Stimulated activated CD4-positive, alpha-beta T cell treated with anti-CD3 and anti-CD28 coated beads, Interleukin-4, amount 100 ng/mL, for 1 hour (primary cell): Measurements from ENCODE around the gene ACSS2.

ENCODE experiments used
- DNase-seq: peaks from one replicate; pipeline ENCODE4 v3.0.0-alpha.2; 2020

The ACSS2 gene

DNA sequence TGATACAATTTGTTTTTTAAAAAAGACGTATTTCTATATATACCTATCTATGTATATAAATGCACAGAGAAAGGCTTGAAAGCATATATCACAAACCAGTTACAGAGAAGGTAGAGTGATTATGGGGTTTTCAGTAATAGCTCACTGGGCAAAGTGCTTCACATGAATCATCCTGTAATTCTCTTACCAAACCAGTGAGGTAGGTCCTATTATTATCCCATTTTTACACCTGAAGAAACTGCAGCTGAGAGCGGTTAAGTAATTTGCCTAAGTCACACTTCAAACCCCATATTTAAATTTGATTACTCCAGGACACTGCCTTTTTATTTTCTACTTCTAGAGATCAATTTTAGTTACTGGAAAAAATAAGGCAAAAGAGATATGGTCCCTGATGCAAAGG lies 74.8 kb downstream of the ACSS2 start:
- no peak for DNase-seq

DNA sequence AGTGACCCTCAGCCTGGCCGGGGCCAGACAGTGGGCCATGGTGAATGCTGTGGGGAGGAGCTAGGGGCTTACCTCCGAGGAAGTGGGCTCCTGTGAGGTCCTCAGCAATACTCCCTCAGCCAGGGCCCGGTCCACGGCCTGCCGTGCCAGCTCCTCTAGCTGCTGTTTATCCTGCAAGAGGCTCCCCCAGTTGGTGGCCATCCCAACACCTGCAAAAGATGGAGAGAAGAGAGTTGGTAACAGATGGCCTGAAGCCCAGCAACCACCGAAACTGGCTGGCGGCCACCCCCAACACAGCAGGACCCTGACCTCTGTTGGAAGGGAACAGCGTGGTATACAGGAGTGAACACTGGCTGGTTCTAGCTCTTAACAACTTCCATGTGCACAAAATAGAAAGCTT lies 75.2 kb downstream of the ACSS2 start:
- no peak for DNase-seq

DNA sequence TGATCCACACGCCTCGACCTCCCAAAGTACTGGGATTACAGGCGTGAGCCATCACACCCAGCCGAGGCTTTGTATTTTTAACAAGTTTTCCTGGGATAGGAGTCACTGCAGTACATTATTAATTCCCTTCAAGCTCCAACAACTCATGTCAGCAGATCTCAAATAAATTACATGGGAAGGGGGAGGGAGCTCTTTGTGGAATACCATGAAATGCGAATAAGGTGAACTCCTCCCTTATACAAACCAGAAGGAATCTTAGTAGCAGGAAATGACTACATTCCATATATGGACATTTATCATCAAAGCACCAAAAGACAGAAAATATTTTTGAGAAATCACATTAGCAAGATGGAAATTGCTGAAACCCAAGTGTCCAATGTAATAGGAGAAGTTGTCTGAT lies 76.3 kb downstream of the ACSS2 start:
- DNase-seq = no peak

DNA sequence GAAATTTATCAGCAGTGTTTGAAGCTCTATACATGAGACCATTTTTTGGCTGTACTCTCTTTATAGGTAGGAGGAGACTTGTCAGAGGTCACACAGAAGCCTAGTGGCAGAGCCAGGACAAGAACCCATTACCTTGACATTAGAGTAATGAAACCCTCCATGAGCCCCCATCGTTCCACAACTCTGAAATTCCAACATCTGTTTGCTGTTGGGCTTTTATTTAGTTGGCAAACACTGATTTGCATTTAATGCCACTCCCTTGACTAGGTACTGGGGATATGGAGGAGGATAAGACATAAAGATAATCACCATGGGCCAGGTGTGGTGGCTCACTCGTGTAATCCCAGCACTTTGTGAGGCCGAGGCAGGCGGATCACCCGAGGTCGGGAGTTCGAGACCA lies 77.5 kb downstream of the ACSS2 start:
- no peak for DNase-seq

DNA sequence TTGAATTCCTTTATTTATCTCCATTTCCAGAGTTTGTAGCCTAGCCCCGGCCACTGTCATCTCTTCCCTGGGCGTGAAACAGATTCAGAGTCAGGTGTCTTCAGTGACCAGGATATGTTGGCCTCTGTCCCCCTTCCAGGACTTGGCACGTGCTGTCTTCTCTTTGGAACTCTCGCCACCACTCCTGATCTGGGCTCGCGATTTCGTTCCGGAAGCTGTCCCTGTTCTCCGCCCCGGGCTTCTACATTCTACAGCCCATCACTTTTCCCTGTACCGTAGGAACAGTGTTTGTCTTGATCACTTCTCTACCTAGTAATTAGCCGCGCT lies 78.5 kb downstream of the ACSS2 start:
- no peak for DNase-seq

DNA sequence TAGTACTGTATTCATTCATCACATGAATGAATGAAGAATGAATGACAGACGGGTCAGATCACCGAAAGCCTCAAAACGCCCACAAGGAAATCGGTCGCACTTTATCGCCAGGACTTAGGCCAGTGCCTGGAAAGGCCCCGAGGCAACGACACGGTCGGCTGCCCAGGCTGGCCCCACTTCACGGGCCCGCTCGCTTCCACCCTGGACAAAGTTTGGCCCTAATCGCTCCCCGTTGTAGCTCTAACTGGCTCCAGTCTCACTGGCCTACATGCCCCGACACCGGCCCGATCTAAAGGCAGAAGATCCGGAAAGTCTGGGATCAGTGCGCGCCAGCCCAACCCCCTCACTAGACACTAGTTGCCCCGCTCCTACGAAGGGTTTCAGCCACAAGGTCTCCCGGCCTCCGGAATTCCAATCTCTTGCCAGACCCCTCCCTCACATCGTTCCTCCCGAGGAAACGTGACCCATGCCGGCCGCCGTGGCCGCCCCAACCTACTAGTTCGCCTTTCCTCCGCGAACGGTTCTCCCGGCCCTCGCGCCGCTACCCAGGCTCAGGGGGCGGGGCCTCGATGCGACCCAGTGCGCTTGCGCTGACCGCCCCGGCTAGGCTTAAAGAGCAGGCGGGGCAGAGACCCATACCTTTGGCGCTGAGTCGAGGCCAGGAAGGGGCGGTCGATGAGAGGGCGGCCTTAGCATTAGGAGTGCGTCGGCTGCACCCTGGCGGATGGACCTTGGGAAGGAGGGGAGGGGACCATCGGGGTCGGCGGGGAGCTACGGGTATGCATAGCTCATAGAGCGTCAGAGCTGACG lies 79.0 kb downstream of the ACSS2 start, which contains the start of the genes GSS and MYH7B:
Gene GSS (minus strand): TSS at position 576 of the 810 bp plus-strand sequence. CDS start 3,954 bp downstream, outside the sequence.
Gene MYH7B (plus strand): TSS at position 638 of the 810 bp plus-strand sequence. CDS start 22,138 bp downstream, outside the sequence.
- peak; percentile 99 for DNase-seq

DNA sequence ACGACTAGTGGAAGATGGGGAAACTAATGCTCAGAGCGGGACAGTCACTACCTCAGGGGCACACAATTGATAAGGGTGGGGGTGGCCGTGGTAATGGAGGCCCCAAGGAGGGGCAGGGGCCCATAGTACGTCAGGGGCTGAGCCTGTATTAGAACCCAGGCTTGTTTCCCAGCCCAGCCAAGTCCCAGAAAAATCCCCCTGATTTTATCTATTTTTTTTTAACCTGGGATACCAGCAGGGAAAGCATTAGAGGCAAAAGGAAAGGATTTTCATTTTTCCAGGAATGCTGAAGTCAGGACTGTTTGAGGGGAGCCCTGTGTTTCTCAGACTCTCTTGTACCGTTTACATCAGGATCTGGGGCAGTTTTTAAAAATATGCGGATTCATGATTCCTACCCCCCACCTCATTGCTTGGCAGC lies 79.6 kb downstream of the ACSS2 start:
- no peak for DNase-seq

DNA sequence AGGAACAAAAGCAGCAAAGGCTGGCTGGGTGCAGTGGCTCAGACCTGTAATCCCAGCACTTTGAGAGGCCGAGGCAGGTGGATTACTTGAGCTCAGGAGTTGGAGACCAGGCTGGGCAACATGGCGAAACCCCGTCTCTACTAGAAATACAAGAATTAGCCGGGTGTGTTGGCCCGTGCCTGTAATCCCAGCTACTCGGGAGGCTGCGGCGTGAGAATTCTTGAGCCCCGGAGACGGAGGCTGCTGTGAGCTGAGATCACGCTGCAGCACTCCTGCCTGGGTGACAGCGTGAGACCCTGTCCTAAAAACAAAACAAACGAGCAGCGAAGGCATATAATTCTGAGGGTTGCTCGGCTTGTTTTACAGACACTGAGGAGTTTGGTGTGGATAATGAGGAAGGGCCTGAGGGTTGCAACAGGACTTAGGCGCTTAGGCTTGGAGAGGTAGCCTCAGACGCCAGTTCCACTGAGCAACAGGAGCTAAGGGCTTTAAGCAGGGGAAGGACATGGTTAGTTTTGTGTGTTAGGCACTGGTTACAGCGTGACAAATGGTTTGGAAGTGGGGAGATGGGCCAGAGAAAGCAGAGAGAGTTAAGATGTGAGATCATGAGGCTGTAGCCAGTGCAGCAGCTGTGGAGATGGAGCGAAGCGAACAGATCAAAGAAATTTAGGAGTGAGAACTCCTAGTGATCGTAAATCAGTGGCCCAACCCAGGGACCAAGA lies 80.5 kb downstream of the ACSS2 start:
- no peak for DNase-seq

DNA sequence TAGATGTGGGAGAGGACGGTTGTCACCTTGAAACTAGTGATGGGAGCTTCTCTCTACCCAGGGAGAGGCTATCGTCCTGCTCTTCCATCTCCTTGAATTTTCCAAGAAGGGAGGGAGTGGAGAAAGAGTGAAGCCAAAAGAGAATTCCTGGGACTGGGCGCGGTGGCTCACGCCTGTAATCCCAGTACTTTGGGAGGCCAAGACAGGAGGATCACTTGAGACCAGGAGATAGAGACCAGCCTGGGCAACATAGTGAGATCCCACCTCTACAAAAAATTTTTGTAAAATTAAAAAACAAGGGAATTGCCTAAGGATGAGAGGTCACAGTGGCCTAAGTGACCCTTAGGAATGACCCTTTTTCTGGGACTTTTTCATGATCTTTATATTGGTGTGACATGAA lies 88.1 kb downstream of the ACSS2 start:
- no peak for DNase-seq

DNA sequence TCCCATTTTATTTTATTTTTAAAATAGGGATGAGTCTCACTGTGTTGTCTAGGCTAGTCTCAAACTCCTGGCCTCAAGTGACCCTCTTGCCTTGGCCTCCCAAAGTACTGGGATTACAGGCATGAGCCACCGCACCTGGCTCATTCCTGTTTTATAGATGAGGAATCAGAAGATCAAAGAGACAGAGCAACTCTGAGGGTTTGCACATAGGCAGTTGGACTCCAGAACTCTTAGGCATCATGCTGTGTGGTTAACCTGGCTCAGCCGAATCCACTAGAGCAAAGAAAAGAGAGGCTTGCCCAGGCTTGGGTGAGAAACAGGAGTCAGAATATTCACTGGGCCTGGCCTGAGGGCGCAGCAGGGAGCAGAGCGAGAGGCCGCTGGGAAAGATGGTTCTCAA lies 88.6 kb downstream of the ACSS2 start:
- no peak for DNase-seq

DNA sequence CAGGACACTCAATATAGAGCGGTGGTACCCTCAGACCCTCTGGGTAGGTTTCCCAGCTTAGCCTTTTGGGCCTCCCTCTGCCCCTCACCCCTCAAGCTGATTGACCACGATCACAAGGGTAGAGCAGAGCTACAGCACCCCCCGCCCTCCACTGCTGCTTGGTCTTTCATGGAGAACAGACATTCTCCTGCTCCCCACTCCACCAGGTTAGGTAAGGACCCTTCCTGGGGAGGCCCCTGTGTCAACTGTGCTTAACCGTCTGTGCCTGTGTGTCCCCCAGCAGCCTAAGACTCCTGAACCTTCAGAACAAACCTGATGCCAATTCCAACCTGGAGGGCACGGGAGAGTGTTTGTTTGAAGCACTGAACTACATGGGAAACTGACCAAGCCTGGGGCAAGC lies 91.0 kb downstream of the ACSS2 start:
- DNase-seq = no peak

DNA sequence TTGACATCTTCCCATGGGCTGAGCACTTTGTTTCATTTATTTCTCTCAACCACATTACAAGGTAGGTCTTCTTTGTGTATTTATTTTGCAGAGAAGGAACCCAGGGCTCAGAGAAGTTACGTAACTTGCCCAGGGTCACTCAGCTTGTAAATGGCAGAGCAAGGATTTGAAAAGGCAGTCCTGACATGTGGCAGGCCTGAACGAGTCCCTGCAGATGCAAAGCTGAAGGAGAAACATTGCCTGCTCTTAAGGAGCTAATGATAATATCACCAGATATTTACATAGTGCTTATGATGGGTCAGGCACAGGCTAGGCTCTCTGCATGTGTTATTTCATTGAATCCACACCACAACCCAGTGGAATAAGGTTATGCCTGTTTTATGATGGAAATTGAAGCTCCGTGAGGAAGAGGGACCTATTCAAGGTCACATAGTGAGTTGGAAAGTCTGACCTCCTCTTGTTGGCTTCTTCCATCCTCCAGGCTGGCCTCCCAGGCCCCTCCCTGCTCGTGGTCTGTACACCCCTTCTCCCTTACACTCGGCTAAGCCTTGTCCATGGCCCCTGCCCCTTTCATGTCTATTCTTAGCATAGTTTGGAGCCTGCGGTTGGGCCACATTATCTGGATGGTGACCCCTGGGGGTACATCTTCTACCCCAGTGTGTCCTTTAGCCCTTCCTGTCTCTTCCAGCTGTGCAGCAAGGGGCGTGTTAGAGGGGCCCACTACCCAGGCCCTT lies 91.8 kb downstream of the ACSS2 start:
- DNase-seq = no peak

DNA sequence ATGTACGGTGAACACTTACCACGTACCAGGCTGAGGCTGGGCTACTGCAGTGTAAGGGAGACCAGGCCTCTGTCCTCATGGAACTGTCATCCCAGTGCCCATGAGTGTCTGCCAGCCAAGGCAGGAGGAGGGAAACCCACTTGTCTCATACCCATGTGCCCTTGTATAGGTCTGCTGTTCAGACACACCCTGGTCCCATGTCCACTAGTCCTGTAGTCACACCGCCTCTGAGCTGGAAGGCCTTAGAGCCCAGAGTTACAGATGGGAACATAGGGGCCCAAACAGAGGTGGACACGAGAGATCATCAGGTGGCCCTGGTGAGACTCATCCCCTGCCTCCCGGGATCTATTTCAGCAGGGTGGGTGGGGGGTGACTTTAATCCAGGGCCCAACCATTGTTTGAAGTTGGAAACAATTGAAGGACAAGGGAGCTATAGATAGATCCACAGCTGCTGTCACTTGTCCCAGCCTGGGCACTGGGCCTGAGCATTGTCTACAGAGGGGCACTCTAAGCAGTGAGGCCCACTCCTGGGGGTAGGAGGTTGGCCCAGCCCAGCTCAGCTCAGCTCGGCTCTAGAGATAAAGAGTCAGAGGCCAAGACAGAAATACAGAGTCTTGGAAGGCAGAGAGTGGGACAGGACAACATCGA lies 93.9 kb downstream of the ACSS2 start:
- no peak for DNase-seq

DNA sequence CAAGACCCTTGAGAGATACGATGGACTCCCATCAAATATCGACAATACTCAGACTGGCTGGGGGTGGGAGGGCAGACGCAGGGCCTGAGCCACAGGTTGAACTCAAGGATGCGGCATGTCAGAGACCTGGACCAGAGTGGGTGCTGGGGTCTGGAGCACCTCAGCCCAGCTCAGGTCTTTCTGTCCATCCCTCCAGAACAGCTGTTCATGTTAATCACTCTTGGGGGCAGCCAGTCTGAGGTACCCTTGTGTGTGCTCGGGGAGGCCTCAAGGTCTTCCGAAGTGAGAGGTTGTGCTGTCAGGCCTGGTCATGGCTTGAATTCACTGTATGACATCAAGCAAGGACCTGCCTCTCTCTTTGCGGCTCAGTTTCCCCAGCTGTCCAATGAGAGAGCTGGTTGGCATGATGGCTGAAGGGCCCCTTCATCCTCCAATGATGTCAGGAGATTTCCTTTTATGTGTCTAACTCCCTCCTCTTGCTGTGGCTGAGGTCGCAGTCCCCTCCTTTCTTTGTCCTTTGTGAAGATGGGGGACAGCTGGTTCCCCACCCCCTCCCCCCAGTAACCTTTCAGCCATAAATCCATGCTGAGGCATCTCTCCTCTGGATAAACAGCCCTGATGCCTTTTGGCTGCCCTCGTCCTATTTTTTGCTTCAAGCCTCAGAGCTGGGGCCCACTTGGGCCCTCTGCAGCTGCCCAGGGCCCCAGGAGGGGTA lies 94.6 kb downstream of the ACSS2 start:
- DNase-seq = no peak

DNA sequence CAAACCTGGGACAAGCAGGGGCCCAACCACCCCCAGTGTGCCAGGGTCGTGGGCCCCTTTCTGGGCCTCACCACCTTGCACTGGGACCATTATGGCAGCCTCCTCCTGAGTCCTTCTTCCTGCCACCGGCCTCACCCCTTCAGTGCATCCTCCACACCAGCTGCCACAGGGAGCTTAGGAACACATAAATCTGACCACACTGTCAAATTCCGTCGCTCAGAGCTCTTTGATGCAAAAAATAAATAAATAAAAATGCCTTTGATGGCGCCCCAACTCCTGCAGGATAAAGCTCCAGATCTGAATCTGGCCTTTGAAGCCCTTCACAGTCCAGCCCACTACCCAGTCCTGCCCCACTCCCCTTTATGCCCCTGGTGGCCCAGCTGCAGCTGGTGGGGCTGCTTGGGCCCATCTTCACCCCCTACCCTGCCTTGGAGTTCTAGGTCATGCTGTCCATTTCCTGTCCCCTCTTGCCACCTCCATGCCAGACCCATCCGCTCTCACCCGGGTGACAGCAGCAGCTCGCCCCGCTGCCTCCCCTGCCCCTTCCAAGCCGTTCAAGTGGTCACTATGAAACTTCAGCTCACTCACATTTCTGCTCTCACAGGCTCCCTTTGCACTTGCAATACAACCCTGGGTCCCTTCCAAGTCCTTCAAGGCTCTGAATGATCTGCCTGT lies 95.3 kb downstream of the ACSS2 start:
- DNase-seq = no peak

DNA sequence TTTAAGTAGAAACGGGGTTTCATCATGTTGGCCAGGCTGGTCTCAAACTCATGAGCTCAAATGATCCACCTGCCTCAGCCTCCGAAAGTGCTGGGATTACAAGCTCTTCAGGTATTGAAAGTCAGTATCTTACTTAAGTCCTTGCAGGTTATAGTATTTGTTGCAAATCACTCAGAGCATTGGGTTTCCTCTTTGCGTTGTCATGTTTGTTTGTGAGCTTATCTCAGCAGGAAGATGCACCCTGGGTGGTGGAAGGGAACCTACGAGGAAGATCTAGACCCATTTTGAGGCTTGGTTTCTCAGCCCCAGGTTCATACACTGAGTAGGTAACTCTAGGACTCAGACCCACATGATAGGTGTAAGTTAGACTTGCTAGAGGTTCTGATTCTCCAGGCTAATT lies 97.8 kb downstream of the ACSS2 start:
- DNase-seq = no peak

DNA sequence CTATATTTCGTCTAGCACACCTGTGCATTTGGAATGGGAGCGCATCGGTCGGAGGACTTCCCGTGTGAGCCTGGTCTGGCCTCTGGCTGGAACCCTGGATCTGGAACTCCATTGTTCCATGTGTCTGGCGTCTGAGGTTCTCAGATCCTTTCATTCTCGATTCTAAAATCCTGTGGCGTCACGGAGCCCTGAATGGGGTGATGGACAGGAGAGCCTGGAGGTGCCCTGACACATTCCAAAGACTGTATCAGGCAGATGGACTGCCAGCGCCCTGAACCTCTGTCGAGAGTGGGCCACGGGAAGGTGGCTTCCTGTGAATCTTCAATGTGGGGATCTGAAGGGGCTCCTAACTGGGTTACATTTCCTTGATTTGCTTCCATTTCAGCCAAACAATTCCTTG lies 99.9 kb downstream of the ACSS2 start:
- DNase-seq = no peak
